A549 (cell line): ENCODE data around the gene PTBP2. TPM values are rescaled to one million over a fixed set of nuclear protein-coding genes. Genes with fewer than 3 reads are reported as not detected.

Source experiments
- ATAC-seq, 2 experiments: fragments of 200-7000 bp in 1 of 2; fragments of >200 bp in 1 of 2; cut with Nextera tagmentation in 1 of 2; cut with Tn5 transposase in 1 of 2; 3 replicates each; pipeline versions ENCODE4 v1.8.0 to v1.9.1; 2018 to 2020; ENCODE audit warnings: mild to moderate bottlenecking in 1 of 2, moderate library complexity in 1 of 2
- CTCF ChIA-PET: fragments of 300-600 bp; sonication (Branson Sonifier 250); formaldehyde crosslinking; extraction: SDS; loops from one replicate; lab custom pipeline; 2021; ENCODE audit warnings: antibody characterized with exemption, inconsistent platforms; lab: Yijun Ruan, JAX
- POLR2A ChIA-PET: fragments of 350-600 bp; formaldehyde crosslinking; extraction: SDS; loops from one replicate; lab custom pipeline; 2021; ENCODE audit warnings: antibody characterized with exemption, inconsistent platforms; lab: Yijun Ruan, JAX
- DNase-seq, 2 experiments: peaks; one replicate each; pipeline versions ENCODE4 v3.0.0 to v3.0.0-alpha.2; 2011 to 2016; ENCODE audit warnings: low read depth in 1 of 2, low spot score in 1 of 2
- FAIRE-seq: peaks from 2 replicates; lab custom pipeline; 2011; peaks lifted over from hg19 to GRCh38; lab: Jason Lieb, UNC
- H3K27ac ChIP-seq, 2 experiments: fragments of >200 bp; sonication (Bioruptor Twin); formaldehyde crosslinking; 3 replicates each; pipeline ENCODE4 v1.5.1; 2016 to 2017
- H3K4me1 ChIP-seq: fragments of >200 bp; sonication (Bioruptor Twin); formaldehyde crosslinking; 3 replicates; pipeline ENCODE4 v1.6.1; 2016
- H3K4me2 ChIP-seq: fragments of >200 bp; sonication (Bioruptor Twin); formaldehyde crosslinking; 3 replicates; pipeline ENCODE4 v1.6.1; 2016
- H3K4me3 ChIP-seq: fragments of >200 bp; sonication (Bioruptor Twin); formaldehyde crosslinking; 3 replicates; pipeline ENCODE4 v1.5.1; 2016
- H3K9me3 ChIP-seq: fragments of >200 bp; sonication (Bioruptor Twin); formaldehyde crosslinking; 3 replicates; pipeline ENCODE4 v1.6.1; 2016
- BCL3 ChIP-seq: fragments of >200 bp; sonication (Bioruptor Twin); formaldehyde crosslinking; IDR thresholded peaks from 3 replicates; pipeline ENCODE4 v1.6.1; 2016
- CBX8 ChIP-seq: fragments of 200-600 bp; sonication (generic); IDR thresholded peaks from 2 replicates; pipeline ENCODE4 v1.6.1; 2016
- CHD4 ChIP-seq: fragments of 200-600 bp; sonication (generic); IDR thresholded peaks from 2 replicates; pipeline ENCODE4 v1.6.1; 2016; ENCODE audit warnings: antibody characterized with exemption, mild to moderate bottlenecking, borderline replicate concordance
- EHF ChIP-seq: fragments of 250-450 bp; sonication (Bioruptor Pico); IDR thresholded peaks from 2 replicates; pipeline ENCODE4 v1.5.0; 2020; ENCODE audit warnings: mild to moderate bottlenecking
- ELK1 ChIP-seq: fragments of 150-350 bp; IDR thresholded peaks from 2 replicates; pipeline ENCODE4 v1.6.1; 2014; ENCODE audit warnings: low read depth, mild to moderate bottlenecking, low read length
- ESRRA ChIP-seq: fragments of 150-350 bp; IDR thresholded peaks from 2 replicates; pipeline ENCODE4 v1.6.1; 2014; ENCODE audit warnings: mild to moderate bottlenecking, low read length, borderline replicate concordance
- FOSL2 ChIP-seq, 2 experiments: fragments of 450-650 bp in 1 of 2; fragments of >200 bp in 1 of 2; sonication (Bioruptor Twin) in 1 of 2; formaldehyde crosslinking; IDR thresholded peaks; 2 replicates each; pipeline versions ENCODE4 v1.5.0 to v1.6.1; 2016 to 2020; ENCODE audit warnings: mild to moderate bottlenecking in 1 of 2, moderate library complexity in 1 of 2
- GATA3 ChIP-seq: IDR thresholded peaks from 2 replicates; pipeline ENCODE4 v1.6.1; 2012; ENCODE audit warnings: borderline replicate concordance
- HES2 ChIP-seq: fragments of >200 bp; sonication (Bioruptor Twin); formaldehyde crosslinking; IDR thresholded peaks from 2 replicates; pipeline ENCODE4 v1.6.1; 2016
- HOXA7 ChIP-seq: fragments of 250-450 bp; sonication (Bioruptor Pico); IDR thresholded peaks from 2 replicates; pipeline ENCODE4 v1.5.0; 2020; ENCODE audit warnings: mild to moderate bottlenecking, moderate library complexity
- HOXB5 ChIP-seq: fragments of 250-450 bp; sonication (Bioruptor Pico); IDR thresholded peaks from 2 replicates; pipeline ENCODE4 v1.5.0; 2020; ENCODE audit warnings: mild to moderate bottlenecking, moderate library complexity
- JUN ChIP-seq, 2 experiments: fragments of >200 bp; sonication (Bioruptor Twin); formaldehyde crosslinking; IDR thresholded peaks; 2 replicates in 1 of 2; 3 replicates in 1 of 2; pipeline ENCODE4 v1.6.1; 2016 to 2017
- JUNB ChIP-seq: fragments of >200 bp; sonication (Bioruptor Twin); formaldehyde crosslinking; IDR thresholded peaks from 2 replicates; pipeline ENCODE4 v1.6.1; 2016
- KDM1A ChIP-seq: fragments of 200-600 bp; sonication (generic); IDR thresholded peaks from 2 replicates; pipeline ENCODE4 v1.6.1; 2016; ENCODE audit warnings: low read depth, mild to moderate bottlenecking
- MAX ChIP-seq: IDR thresholded peaks from 2 replicates; pipeline ENCODE4 v1.6.1; 2012
- NPAS2 ChIP-seq: fragments of 250-450 bp; sonication (Bioruptor Pico); IDR thresholded peaks from 2 replicates; pipeline ENCODE4 v1.8.0; 2022; ENCODE audit warnings: mild to moderate bottlenecking, moderate library complexity, borderline replicate concordance
- NR3C1 ChIP-seq: fragments of >200 bp; sonication (Bioruptor Twin); formaldehyde crosslinking; IDR thresholded peaks from 3 replicates; pipeline ENCODE4 v1.6.1; 2017
- PHF8 ChIP-seq: fragments of 200-600 bp; sonication (generic); IDR thresholded peaks from 2 replicates; pipeline ENCODE4 v1.6.1; 2016; ENCODE audit warnings: low read depth, mild to moderate bottlenecking, antibody characterized with exemption, moderate library complexity, borderline replicate concordance
- RNF2 ChIP-seq: fragments of 200-600 bp; sonication (generic); IDR thresholded peaks from 2 replicates; pipeline ENCODE4 v1.6.1; 2016; ENCODE audit warnings: low read depth, mild to moderate bottlenecking, antibody characterized with exemption, moderate library complexity, borderline replicate concordance
- SMC3 ChIP-seq: fragments of >200 bp; sonication (Bioruptor Twin); formaldehyde crosslinking; IDR thresholded peaks from 3 replicates; pipeline ENCODE4 v1.6.1; 2018; ENCODE audit warnings: inconsistent platforms
- TP53 ChIP-seq: fragments of 250-450 bp; sonication (Bioruptor Pico); IDR thresholded peaks from 2 replicates; pipeline ENCODE4 v1.5.0; 2021; ENCODE audit warnings: mild to moderate bottlenecking, moderate library complexity
- ZC3H11A ChIP-seq: fragments of 450-650 bp; IDR thresholded peaks from 2 replicates; pipeline ENCODE4 v1.6.1; 2014; ENCODE audit warnings: antibody characterized with exemption, mild to moderate bottlenecking
- WGBS: methylation state at CpG from one replicate; pipeline ENCODE4 v1.1.6; 2017; ENCODE audit errors: missing lambda C conversion rate; 5-methylcytosine and 5-hydroxymethylcytosine counted together
- polyA plus RNA-seq, 4 experiments: library from polyadenylated mRNA; depleted of rRNA in 3 of 4; stranded (reverse); fragments of >200 nt; fragmentation: RNase III in 1 of 4; extraction: RNeasy Plus Mini Kit Qiagen cat#74134 plus additional on column Dnase treatment in 1 of 4; gene quantifications; 2 replicates in 3 of 4; 3 replicates in 1 of 4; pipeline ENCODE4 v1.2.3, GENCODE V29; 2011 to 2017
- TF ChIP-seq, protein P1 (sequence below): fragments of 450-650 bp; IDR thresholded peaks from 2 replicates; pipeline ENCODE4 v1.6.1; 2014; ENCODE audit warnings: antibody characterized with exemption
- TF ChIP-seq, protein P2 (sequence below): IDR thresholded peaks from 2 replicates; pipeline ENCODE4 v1.6.1; 2012

PTBP2 gene
- polyA plus RNA-seq, 2 of the 4 experiments (the other 2 are of a cell fraction): 6.1 to 20.2 TPM

DNA sequence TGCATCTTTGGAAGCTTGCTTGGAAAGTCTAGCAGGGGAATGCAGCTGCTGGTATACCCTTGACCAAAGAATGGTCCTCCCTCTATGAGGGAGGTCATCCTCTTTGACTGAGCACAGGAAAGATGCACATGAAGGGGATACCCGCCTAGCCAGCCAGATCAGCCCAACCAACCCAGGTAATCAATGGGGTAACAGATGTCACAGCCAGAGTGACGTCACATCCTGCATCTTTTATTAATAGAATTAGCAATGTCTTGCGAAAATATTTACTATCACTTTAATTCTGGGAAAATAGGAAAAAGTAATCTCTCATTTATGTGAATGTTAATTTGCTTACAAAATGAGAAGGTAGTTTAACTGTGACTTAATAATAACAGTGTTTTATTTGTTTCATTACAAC lies 25.6 kb upstream of the PTBP2 start:
- H3K9me3 ChIP-seq: no peaks in the 10 kb centered on the region
- ATAC-seq: no peak
- H3K4me1 ChIP-seq: no peaks in the 10 kb centered on the region
- no peak overlapping the region for H3K4me2 ChIP-seq
- WGBS: 50% methylated on average over 3 of the region's 3 CpGs
- TF ChIP-seq RNF2 (no peak), MAX (no peak), BCL3 (no peak), NR3C1 (no peak), ZC3H11A (no peak), JUN (IDR thresholded peaks at IDR 0.05) (no peak), JUNB (no peak), PHF8 (no peak), CHD4 (no peak), CBX8 (no peak), ELK1 (no peak), FOSL2 (IDR thresholded peaks at IDR 0.05) (no peak), FOSL2 (CRISPR knock-in tag; IDR thresholded peaks at IDR 0.05) (no peak), NPAS2 (CRISPR knock-in tag) (no peak), GATA3 (no peak), EHF (CRISPR knock-in tag) (no peak)
- TF ChIP-seq, protein P1, sequence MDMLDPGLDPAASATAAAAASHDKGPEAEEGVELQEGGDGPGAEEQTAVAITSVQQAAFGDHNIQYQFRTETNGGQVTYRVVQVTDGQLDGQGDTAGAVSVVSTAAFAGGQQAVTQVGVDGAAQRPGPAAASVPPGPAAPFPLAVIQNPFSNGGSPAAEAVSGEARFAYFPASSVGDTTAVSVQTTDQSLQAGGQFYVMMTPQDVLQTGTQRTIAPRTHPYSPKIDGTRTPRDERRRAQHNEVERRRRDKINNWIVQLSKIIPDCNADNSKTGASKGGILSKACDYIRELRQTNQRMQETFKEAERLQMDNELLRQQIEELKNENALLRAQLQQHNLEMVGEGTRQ: no peak
- TF ChIP-seq, protein P2, sequence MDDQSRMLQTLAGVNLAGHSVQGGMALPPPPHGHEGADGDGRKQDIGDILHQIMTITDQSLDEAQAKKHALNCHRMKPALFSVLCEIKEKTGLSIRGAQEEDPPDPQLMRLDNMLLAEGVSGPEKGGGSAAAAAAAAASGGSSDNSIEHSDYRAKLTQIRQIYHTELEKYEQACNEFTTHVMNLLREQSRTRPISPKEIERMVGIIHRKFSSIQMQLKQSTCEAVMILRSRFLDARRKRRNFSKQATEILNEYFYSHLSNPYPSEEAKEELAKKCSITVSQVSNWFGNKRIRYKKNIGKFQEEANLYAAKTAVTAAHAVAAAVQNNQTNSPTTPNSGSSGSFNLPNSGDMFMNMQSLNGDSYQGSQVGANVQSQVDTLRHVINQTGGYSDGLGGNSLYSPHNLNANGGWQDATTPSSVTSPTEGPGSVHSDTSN: no peak
- ChIA-PET CTCF (no interaction called here), POLR2A (no interaction called here)
- no peak overlapping the region for H3K4me3 ChIP-seq
- DNase-seq: no peak
- no peak for FAIRE-seq
- no peak overlapping the region for H3K27ac ChIP-seq

- Histone ChIP-seq H3K4me2 (no peak overlapping the region), H3K27ac (no peak overlapping the region), H3K4me3 (no peak overlapping the region), H3K4me1 (no peaks in the 10 kb centered on the region), H3K9me3 (no peaks in the 10 kb centered on the region)
- CTCF ChIA-PET: no interaction called here
- TF ChIP-seq TP53 (CRISPR knock-in tag): no peak
- DNase-seq (no peak), FAIRE-seq (no peak), ATAC-seq (no peak)
- 51% methylated on average over 5 of the region's 5 CpGs for WGBS
- POLR2A ChIA-PET: no interaction called here
Observed at GRCh38 chr1:96698342-96698983, 23.1 kb upstream of the PTBP2 start.

- no peak for ATAC-seq
- WGBS: 22% methylated on average over 1 of the region's 1 CpG
- no peak for DNase-seq
- ChIA-PET CTCF (interaction anchor here (0.7 kb wide), 1 partner anchor 1152 kb away, joined by 3 read pairs; no protein-coding TSS in a partner anchor), POLR2A (no interaction called here)
- H3K9me3 ChIP-seq: no peaks in the 10 kb centered on the region
- no peak overlapping the region for H3K27ac ChIP-seq
- H3K4me1 ChIP-seq: no peaks in the 10 kb centered on the region
- no peak for FAIRE-seq
- H3K4me3 ChIP-seq: no peak overlapping the region
- H3K4me2 ChIP-seq: no peak overlapping the region
- TF ChIP-seq, protein P1: no peak
- TF ChIP-seq FOSL2 (IDR thresholded peaks at IDR 0.05): no peak
- TF ChIP-seq FOSL2 (CRISPR knock-in tag; IDR thresholded peaks at IDR 0.05): no peak
- no peak for TF ChIP-seq TP53 (CRISPR knock-in tag)
- no peak for TF ChIP-seq ESRRA
- no peak for TF ChIP-seq KDM1A
- TF ChIP-seq HOXB5: no peak
- TF ChIP-seq SMC3: no peak
- no peak for TF ChIP-seq HOXA7 (CRISPR knock-in tag)
- no peak for TF ChIP-seq BCL3
- TF ChIP-seq NR3C1: no peak
- TF ChIP-seq HES2: no peak
- TF ChIP-seq CBX8: no peak
Observed at GRCh38 chr1:96703186-96703585, 18.4 kb upstream of the PTBP2 start.
